GM12878 (cell line): ENCODE results near the gene DHDH. TPM values are rescaled to one million over a fixed set of nuclear protein-coding genes. Genes with fewer than 3 reads are reported as not detected.

Experiments
- ATAC-seq: fragments of 200-7000 bp; cut with Tn5 transposase; 3 replicates; pipeline ENCODE4 v1.9.1; 2020; ENCODE audit warnings: mild to moderate bottlenecking, moderate library complexity
- BruUV-seq: library from RNA; stranded (reverse); fragments of 400-500 nt; replicated peaks from 2 replicates; lab custom pipeline; 2021; lab: Mats Ljungman, UMichigan
- CTCF ChIA-PET: fragments of 300-600 bp; sonication (Branson Sonifier 250); formaldehyde crosslinking; extraction: SDS; loops from one replicate; lab custom pipeline; 2021; ENCODE audit warnings: inconsistent platforms; lab: Yijun Ruan, JAX
- POLR2A ChIA-PET: fragments of 350-600 bp; formaldehyde crosslinking; extraction: SDS; loops from one replicate; lab custom pipeline; 2021; ENCODE audit warnings: inconsistent platforms; lab: Charles Lee
- RAD21 ChIA-PET: fragments of 300-600 bp; sonication (Branson Sonifier 250); formaldehyde crosslinking; loops from one replicate; lab custom pipeline; 2023; ENCODE audit warnings: antibody characterized with exemption; ENCODE audit not compliant: unreplicated experiment; lab: Charles Lee
- SMC1A ChIA-PET: fragments of 300-600 bp; sonication (Branson Sonifier 250); formaldehyde crosslinking; loops from one replicate; lab custom pipeline; 2023; ENCODE audit not compliant: unreplicated experiment, uncharacterized antibody; lab: Charles Lee
- DNase-seq: peaks from one replicate; pipeline ENCODE4 v3.0.0-alpha.2; 2011; ENCODE audit warnings: low read depth, low spot score
- FAIRE-seq: peaks from 3 replicates; lab custom pipeline; 2011; peaks lifted over from hg19 to GRCh38; lab: Jason Lieb, UNC
- H2AFZ ChIP-seq: 2 replicates; pipeline ENCODE4 v1.6.0; 2011; ENCODE audit warnings: low read depth, low read length, control low read depth; ENCODE audit not compliant: control insufficient read depth
- H3K27ac ChIP-seq: 2 replicates; pipeline ENCODE4 v1.5.1; 2011; ENCODE audit warnings: control low read depth; ENCODE audit not compliant: control insufficient read depth, insufficient read depth
- H3K27me3 ChIP-seq, 2 experiments: replicated peaks in 1 of 2; 2 replicates each; pipeline versions ENCODE4 v1.6.0 to v1.6.1; 2011; ENCODE audit warnings: low read length in 1 of 2; ENCODE audit not compliant: control insufficient read depth in 2 of 2, insufficient read depth in 2 of 2
- H3K36me3 ChIP-seq, 2 experiments: 2 replicates each; pipeline ENCODE4 v1.5.1; 2011; ENCODE audit warnings: low read length in 1 of 2; ENCODE audit not compliant: control insufficient read depth in 2 of 2, insufficient read depth in 2 of 2
- H3K4me1 ChIP-seq: 2 replicates; pipeline ENCODE4 v1.6.1; 2011; ENCODE audit warnings: mild to moderate bottlenecking, low read length, moderate library complexity, mixed read lengths; ENCODE audit not compliant: control insufficient read depth, insufficient read depth
- H3K4me2 ChIP-seq: 2 replicates; pipeline ENCODE4 v1.6.0; 2011; ENCODE audit warnings: control low read depth; ENCODE audit not compliant: control insufficient read depth, insufficient read depth
- H3K4me3 ChIP-seq: fragments of 200-600 bp; sonication (generic); 2 replicates; pipeline ENCODE4 v1.5.1; 2016
- H3K79me2 ChIP-seq: 2 replicates; pipeline ENCODE4 v1.6.0; 2011; ENCODE audit warnings: low read length; ENCODE audit not compliant: control insufficient read depth, insufficient read depth
- H3K9ac ChIP-seq: 2 replicates; pipeline ENCODE4 v1.8.0; 2011; ENCODE audit warnings: low read length, control low read depth, mixed read lengths; ENCODE audit not compliant: control insufficient read depth, insufficient read depth
- H3K9me3 ChIP-seq: replicated peaks from 3 replicates; pipeline ENCODE4 v1.5.1; 2011; ENCODE audit warnings: mild to moderate bottlenecking, low read length; ENCODE audit not compliant: control insufficient read depth, insufficient read depth
- H4K20me1 ChIP-seq: 2 replicates; pipeline ENCODE4 v1.6.0; 2011; ENCODE audit not compliant: control insufficient read depth, insufficient read depth
- EP300 ChIP-seq, 2 experiments: fragments of 150-350 bp in 1 of 2; IDR thresholded peaks; 2 replicates each; pipeline ENCODE4 v1.6.1; 2011 to 2012; ENCODE audit warnings: low read depth in 2 of 2, low read length in 2 of 2, borderline replicate concordance in 1 of 2, improper control_type of control experiment in 1 of 2, inconsistent platforms in 1 of 2; ENCODE audit not compliant: control insufficient read depth in 1 of 2
- FOS ChIP-seq: IDR thresholded peaks from 3 replicates; pipeline ENCODE4 v1.6.1; 2011; ENCODE audit warnings: borderline replicate concordance; ENCODE audit not compliant: insufficient read length; ENCODE audit errors: extremely low read depth
- NR2C2 ChIP-seq: IDR thresholded peaks from 2 replicates; pipeline ENCODE4 v1.6.1; 2011; ENCODE audit warnings: borderline replicate concordance, low read depth; ENCODE audit not compliant: control insufficient read depth, insufficient read length
- WGBS: methylation state at CpG from one replicate; pipeline ENCODE4 v1.1.6; 2016; ENCODE audit warnings: low lambda C conversion rate; ENCODE audit not compliant: insufficient replicate concordance, insufficient coverage; ENCODE audit errors: missing lambda C conversion rate; 5-methylcytosine and 5-hydroxymethylcytosine counted together
- in situ Hi-C: fragments of 300-500 bp; cut with MboI; formaldehyde crosslinking; loops from 9 replicates; pipeline ENCODE4 v1.14.3; 2018; ENCODE audit warnings: mixed read lengths
- intact Hi-C: fragments of 100-400 bp; cut with micrococcal nuclease; formaldehyde crosslinking; loops from one replicate; pipeline ENCODE4 v1.14.2; 2022; ENCODE audit not compliant: unreplicated experiment
- polyA plus RNA-seq, 11 experiments: library from polyadenylated mRNA; depleted of rRNA in 4 of 11; unstranded in 6 of 11; stranded (reverse) in 5 of 11; fragments of >200 nt; fragmentation: Nextera tagmentation in 4 of 11; fragmentation: Illumina TruSeq in 1 of 11; extraction: Ambion mirVana in 4 of 11; extraction: Trizol in 1 of 11; gene quantifications; 1 replicate in 1 of 11; 2 replicates in 10 of 11; pipeline versions ENCODE4 v1.2.1 to v1.2.3, GENCODE V29; 2011 to 2016; ENCODE audit warnings: inconsistent platforms in 2 of 11, missing spikeins in 2 of 11, low read depth in 1 of 11
- total RNA-seq, 4 experiments: library from RNA; depleted of rRNA in 3 of 4; stranded (reverse); fragments of >200 nt in 3 of 4; fragmentation: Illumina TruSeq in 1 of 4; extraction: Trizol in 1 of 4; gene quantifications; 2 replicates each; pipeline versions ENCODE4 v1.2.1 to v1.2.3, GENCODE V29; 2013 to 2021
- TF ChIP-seq, protein P1 (sequence below): fragments of 450-650 bp; IDR thresholded peaks from 2 replicates; pipeline ENCODE4 v1.6.1; 2014; ENCODE audit warnings: mild to moderate bottlenecking
- TF ChIP-seq, protein P2 (sequence below): fragments of 450-650 bp; IDR thresholded peaks from 2 replicates; pipeline ENCODE4 v1.6.1; 2017; ENCODE audit warnings: mild to moderate bottlenecking, low read depth, inconsistent platforms; ENCODE audit not compliant: poor library complexity, severe bottlenecking
- TF ChIP-seq, protein P3 (sequence below): fragments of 450-650 bp; IDR thresholded peaks from 2 replicates; pipeline ENCODE4 v1.6.1; 2018; ENCODE audit warnings: borderline replicate concordance, mild to moderate bottlenecking; ENCODE audit not compliant: partially characterized antibody
- TF ChIP-seq, protein P4 (sequence below), 3 experiments: IDR thresholded peaks in 2 of 3; conservative IDR thresholded peaks in 1 of 3; 2 replicates each; pipeline ENCODE4 v1.5.1; 2011; ENCODE audit warnings: low read depth in 3 of 3, low read length in 3 of 3, mild to moderate bottlenecking in 3 of 3, control low read depth in 2 of 3, moderate library complexity in 2 of 3, inconsistent platforms in 1 of 3, mixed read lengths in 1 of 3; ENCODE audit not compliant: control insufficient read depth in 2 of 3, insufficient read depth in 1 of 3; ENCODE audit errors: extremely low read depth in 1 of 3

Gene DHDH
- total and polyA plus RNA-seq, 10 of the 15 experiments (the other 5 are each of a cell fraction or from before 2014, with no cell fraction given) = 0.13 to 0.21 (median 0.15) TPM; not detected in 7

DNA sequence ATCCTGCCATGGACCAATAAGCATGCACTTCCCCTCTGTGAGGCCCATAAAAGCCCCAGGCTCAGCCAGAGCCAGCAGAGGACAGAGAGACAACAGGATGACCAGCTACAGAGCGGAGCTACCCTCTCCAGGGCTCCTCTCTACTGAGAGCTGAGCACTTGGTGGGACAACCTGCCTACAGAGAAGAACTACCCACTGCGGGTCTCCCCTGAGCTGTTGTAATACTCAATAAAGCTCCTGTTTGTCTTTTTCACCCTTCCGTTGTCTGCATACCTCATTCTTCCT lies 13.7 kb downstream of the DHDH start:
- RAD21 ChIA-PET = no interaction called here
- POLR2A ChIA-PET = no interaction called here
- CTCF ChIA-PET = interaction anchor here (0.9 kb wide), 1 partner anchor 106 kb away, joined by 3 read pairs; no protein-coding TSS in a partner anchor

More for the DNA sequence above, 13.7 kb downstream of the DHDH start:
- Histone ChIP-seq H4K20me1 (no peaks in the 10 kb centered on the region), H2AFZ (no peak overlapping the region), H3K4me3 (no peak overlapping the region), H3K36me3 (no peaks in the 10 kb centered on the region), H3K27ac (no peak overlapping the region), H3K9me3 (peaks cover 10% of the 10 kb centered on the region; the same call in 1 of the 3 replicates), H3K79me2 (no peaks in the 10 kb centered on the region), H3K9ac (no peak overlapping the region), H3K4me2 (no peak overlapping the region), H3K27me3 (no peaks in the 10 kb centered on the region), H3K4me1 (no peaks in the 10 kb centered on the region)
- SMC1A ChIA-PET = no interaction called here
- ATAC-seq = no peak
- WGBS = 75% methylated on average over 3 of the region's 3 CpGs
- intact Hi-C loops = no loop called here
- FAIRE-seq = no peak
- BruUV-seq = no TSS peak
- DNase-seq = no peak
- in situ Hi-C loops = no loop called here
- TF ChIP-seq, protein P1, sequence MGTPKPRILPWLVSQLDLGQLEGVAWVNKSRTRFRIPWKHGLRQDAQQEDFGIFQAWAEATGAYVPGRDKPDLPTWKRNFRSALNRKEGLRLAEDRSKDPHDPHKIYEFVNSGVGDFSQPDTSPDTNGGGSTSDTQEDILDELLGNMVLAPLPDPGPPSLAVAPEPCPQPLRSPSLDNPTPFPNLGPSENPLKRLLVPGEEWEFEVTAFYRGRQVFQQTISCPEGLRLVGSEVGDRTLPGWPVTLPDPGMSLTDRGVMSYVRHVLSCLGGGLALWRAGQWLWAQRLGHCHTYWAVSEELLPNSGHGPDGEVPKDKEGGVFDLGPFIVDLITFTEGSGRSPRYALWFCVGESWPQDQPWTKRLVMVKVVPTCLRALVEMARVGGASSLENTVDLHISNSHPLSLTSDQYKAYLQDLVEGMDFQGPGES = no peak
- TF ChIP-seq, protein P2, sequence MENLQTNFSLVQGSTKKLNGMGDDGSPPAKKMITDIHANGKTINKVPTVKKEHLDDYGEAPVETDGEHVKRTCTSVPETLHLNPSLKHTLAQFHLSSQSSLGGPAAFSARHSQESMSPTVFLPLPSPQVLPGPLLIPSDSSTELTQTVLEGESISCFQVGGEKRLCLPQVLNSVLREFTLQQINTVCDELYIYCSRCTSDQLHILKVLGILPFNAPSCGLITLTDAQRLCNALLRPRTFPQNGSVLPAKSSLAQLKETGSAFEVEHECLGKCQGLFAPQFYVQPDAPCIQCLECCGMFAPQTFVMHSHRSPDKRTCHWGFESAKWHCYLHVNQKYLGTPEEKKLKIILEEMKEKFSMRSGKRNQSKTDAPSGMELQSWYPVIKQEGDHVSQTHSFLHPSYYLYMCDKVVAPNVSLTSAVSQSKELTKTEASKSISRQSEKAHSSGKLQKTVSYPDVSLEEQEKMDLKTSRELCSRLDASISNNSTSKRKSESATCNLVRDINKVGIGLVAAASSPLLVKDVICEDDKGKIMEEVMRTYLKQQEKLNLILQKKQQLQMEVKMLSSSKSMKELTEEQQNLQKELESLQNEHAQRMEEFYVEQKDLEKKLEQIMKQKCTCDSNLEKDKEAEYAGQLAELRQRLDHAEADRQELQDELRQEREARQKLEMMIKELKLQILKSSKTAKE = no peak
- no peak for TF ChIP-seq EP300 (IDR thresholded peaks at IDR 0.05; ENCODE audit: borderline replicate concordance in 1 of 2, control insufficient read depth in 1 of 2, low read depth in 2 of 2, low read length in 2 of 2)
- TF ChIP-seq, protein P3, sequence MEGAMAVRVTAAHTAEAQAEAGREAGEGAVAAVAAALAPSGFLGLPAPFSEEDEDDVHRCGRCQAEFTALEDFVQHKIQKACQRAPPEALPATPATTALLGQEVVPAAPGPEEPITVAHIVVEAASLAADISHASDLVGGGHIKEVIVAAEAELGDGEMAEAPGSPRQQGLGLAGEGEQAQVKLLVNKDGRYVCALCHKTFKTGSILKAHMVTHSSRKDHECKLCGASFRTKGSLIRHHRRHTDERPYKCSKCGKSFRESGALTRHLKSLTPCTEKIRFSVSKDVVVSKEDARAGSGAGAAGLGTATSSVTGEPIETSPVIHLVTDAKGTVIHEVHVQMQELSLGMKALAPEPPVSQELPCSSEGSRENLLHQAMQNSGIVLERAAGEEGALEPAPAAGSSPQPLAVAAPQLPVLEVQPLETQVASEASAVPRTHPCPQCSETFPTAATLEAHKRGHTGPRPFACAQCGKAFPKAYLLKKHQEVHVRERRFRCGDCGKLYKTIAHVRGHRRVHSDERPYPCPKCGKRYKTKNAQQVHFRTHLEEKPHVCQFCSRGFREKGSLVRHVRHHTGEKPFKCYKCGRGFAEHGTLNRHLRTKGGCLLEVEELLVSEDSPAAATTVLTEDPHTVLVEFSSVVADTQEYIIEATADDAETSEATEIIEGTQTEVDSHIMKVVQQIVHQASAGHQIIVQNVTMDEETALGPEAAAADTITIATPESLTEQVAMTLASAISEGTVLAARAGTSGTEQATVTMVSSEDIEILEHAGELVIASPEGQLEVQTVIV = no peak
- TF ChIP-seq, protein P4, sequence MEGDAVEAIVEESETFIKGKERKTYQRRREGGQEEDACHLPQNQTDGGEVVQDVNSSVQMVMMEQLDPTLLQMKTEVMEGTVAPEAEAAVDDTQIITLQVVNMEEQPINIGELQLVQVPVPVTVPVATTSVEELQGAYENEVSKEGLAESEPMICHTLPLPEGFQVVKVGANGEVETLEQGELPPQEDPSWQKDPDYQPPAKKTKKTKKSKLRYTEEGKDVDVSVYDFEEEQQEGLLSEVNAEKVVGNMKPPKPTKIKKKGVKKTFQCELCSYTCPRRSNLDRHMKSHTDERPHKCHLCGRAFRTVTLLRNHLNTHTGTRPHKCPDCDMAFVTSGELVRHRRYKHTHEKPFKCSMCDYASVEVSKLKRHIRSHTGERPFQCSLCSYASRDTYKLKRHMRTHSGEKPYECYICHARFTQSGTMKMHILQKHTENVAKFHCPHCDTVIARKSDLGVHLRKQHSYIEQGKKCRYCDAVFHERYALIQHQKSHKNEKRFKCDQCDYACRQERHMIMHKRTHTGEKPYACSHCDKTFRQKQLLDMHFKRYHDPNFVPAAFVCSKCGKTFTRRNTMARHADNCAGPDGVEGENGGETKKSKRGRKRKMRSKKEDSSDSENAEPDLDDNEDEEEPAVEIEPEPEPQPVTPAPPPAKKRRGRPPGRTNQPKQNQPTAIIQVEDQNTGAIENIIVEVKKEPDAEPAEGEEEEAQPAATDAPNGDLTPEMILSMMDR (IDR thresholded peaks at IDR 0.05 in 2 of 3, conservative IDR thresholded peaks at IDR 0.05 in 1 of 3; ENCODE audit: control insufficient read depth in 2 of 3, extremely low read depth in 1 of 3, insufficient read depth in 1 of 3, low read depth in 3 of 3, low read length in 3 of 3) = no peak
- no peak for TF ChIP-seq FOS
- TF ChIP-seq NR2C2 = no peak
